ENCODE measurements around the gene PANX2. TPM values are rescaled to one million over a fixed set of nuclear protein-coding genes. Genes with fewer than 3 reads are reported as not detected.

PANX2 gene
- total and polyA plus RNA-seq, 2 of the 4 experiments (the other 2 are of a cell fraction) = 0.18 to 1.7 TPM

GRCh38 chr22:50140615-50141014, 29.9 kb upstream of the PANX2 start:
- intact Hi-C loops (cut with micrococcal nuclease) = loop anchor here (5.0 kb wide), 1 partner anchor 53 kb away; the partner anchor contains the start of gene MLC1

More at GRCh38 chr22:50140615-50141014, 29.9 kb upstream of the PANX2 start:
- H4K20me1 ChIP-seq (ENCODE audit: insufficient read depth, low read length) = peaks cover 11% of the 10 kb centered on the region
- no peak overlapping the region for H3K4me3 ChIP-seq (ENCODE audit: insufficient read depth, low read depth, low read length)
- H3K14ac ChIP-seq (replicated peaks; ENCODE audit: low read depth, low read length) = no peak overlapping the region
- H3K27me3 ChIP-seq (ENCODE audit: control insufficient read depth, insufficient read depth, low read length) = peaks cover 4% of the 10 kb centered on the region
- H3K79me1 ChIP-seq (ENCODE audit: low read depth in 1 of 2, low read length in 2 of 2) = no peaks in the 10 kb centered on the region
- TF ChIP-seq RFX5 (IDR thresholded peaks at IDR 0.05; ENCODE audit: low read depth, low read length) = no peak
- peak; percentile 90 for TF ChIP-seq CEBPB (IDR thresholded peaks at IDR 0.05; ENCODE audit: low read depth, low read length)
- no peak for TF ChIP-seq FOS (IDR thresholded peaks at IDR 0.05; ENCODE audit: low read depth, low read length)
- TF ChIP-seq MXI1 (IDR thresholded peaks at IDR 0.05; ENCODE audit: borderline replicate concordance, low read depth, low read length) = no peak
- no peak for TF ChIP-seq POLR2A (IDR thresholded peaks at IDR 0.05; ENCODE audit: low read depth, low read length)
- no peak for TF ChIP-seq USF2 (IDR thresholded peaks at IDR 0.05; ENCODE audit: low read depth, low read length)
- no peak overlapping the region for H3K56ac ChIP-seq (ENCODE audit: extremely low read depth, insufficient read depth, low read length)
- no peak overlapping the region for H2BK15ac ChIP-seq (ENCODE audit: low read depth, low read length)
- H3K18ac ChIP-seq (ENCODE audit: low read depth, low read length) = no peak overlapping the region
- in situ Hi-C loops (cut with MboI; ENCODE audit: low sequenced_read_pairs) = no loop called here
- no peak overlapping the region for H3K27ac ChIP-seq (ENCODE audit: insufficient read depth, low read length)
- no peak overlapping the region for H3K9ac ChIP-seq (ENCODE audit: low read depth, low read length)
- no peaks in the 10 kb centered on the region for H3K9me3 ChIP-seq (ENCODE audit: control insufficient read depth, insufficient read depth, low read length)
- H3K4me2 ChIP-seq (ENCODE audit: low read depth, low read length) = no peak overlapping the region
- H3K4me1 ChIP-seq (ENCODE audit: control insufficient read depth, insufficient read depth, low read length) = peaks cover 18% of the 10 kb centered on the region
- no peak overlapping the region for H4K8ac ChIP-seq (ENCODE audit: low read depth in 2 of 2, low read length in 2 of 2)
- H2BK120ac ChIP-seq (ENCODE audit: low read depth, low read length) = no peak overlapping the region
- H2BK5ac ChIP-seq (ENCODE audit: low read depth, low read length, poor library complexity, severe bottlenecking) = no peak overlapping the region
- ChIA-PET CTCF (no interaction called here), POLR2A (ENCODE audit: unreplicated experiment) (no interaction called here)
- peaks cover 11% of the 10 kb centered on the region; the same call in 1 of the 2 replicates for H3K36me3 ChIP-seq (ENCODE audit: control insufficient read depth, insufficient read depth, low read length)
- no TSS peak for BruUV-seq (replicated peaks)
- no peak overlapping the region for H2AK9ac ChIP-seq (replicated peaks; ENCODE audit: low read depth, low read length, poor library complexity)
- H2AK5ac ChIP-seq (ENCODE audit: low read depth, low read length) = no peak overlapping the region
- no peak overlapping the region for H3K4ac ChIP-seq (ENCODE audit: low read depth, low read length)
- DNase-seq = no peak
- peaks cover 2% of the 10 kb centered on the region; the same call in 1 of the 2 replicates for H3K9me1 ChIP-seq (ENCODE audit: insufficient read depth, low read length)
- ATAC-seq (ENCODE audit: low read depth) = no peak
- no peak overlapping the region for H4K91ac ChIP-seq (ENCODE audit: insufficient read depth, low read depth, low read length)
- no peak overlapping the region for H4K5ac ChIP-seq (ENCODE audit: low read depth, low read length)
- no peak overlapping the region for H3K23ac ChIP-seq (ENCODE audit: low read depth, low read length)
- WGBS, 2 experiments (ENCODE audit: extremely low coverage in 2 of 2, insufficient read length in 1 of 2) = no CpG with 5 or more reads among the region's 3 CpGs
- no peak overlapping the region for H2BK20ac ChIP-seq (ENCODE audit: low read depth, low read length)
- dilution Hi-C loops (cut with HindIII; ENCODE audit: low sequenced_read_pairs, unreplicated experiment) = no loop called here
- H2AFZ ChIP-seq (replicated peaks; ENCODE audit: low read length, poor library complexity) = no peak overlapping the region

Data from IMR-90 (cell line).